DND-41 (cell line): ENCODE measurements around the gene SMAD1.

Experiments
- ATAC-seq: fragments of 200-7000 bp; cut with Tn5 transposase; 3 replicates; pipeline ENCODE4 v1.9.1; 2021; ENCODE audit warnings: low read depth; ENCODE audit not compliant: insufficient read depth
- DNase-seq: peaks from one replicate; pipeline ENCODE4 v3.0.0-alpha.2; 2020
- H2AFZ ChIP-seq: 2 replicates; pipeline ENCODE4 v1.6.0; 2012; ENCODE audit warnings: low read depth, low read length
- H3K27ac ChIP-seq: 2 replicates; pipeline ENCODE4 v1.5.1; 2012; ENCODE audit warnings: low read length, inconsistent platforms
- H3K27me3 ChIP-seq: fragments of 200-600 bp; sonication (generic); 2 replicates; pipeline ENCODE4 v1.6.0; 2012; ENCODE audit warnings: low read length, mild to moderate bottlenecking, inconsistent platforms; ENCODE audit not compliant: insufficient read depth, poor library complexity
- H3K36me3 ChIP-seq: 2 replicates; pipeline ENCODE4 v1.5.1; 2012; ENCODE audit warnings: low read length, inconsistent platforms; ENCODE audit not compliant: insufficient read depth
- H3K4me1 ChIP-seq: 2 replicates; pipeline ENCODE4 v1.5.1; 2012; ENCODE audit warnings: mild to moderate bottlenecking, low read length; ENCODE audit not compliant: insufficient read depth
- H3K4me2 ChIP-seq: 2 replicates; pipeline ENCODE4 v1.6.0; 2012; ENCODE audit warnings: mild to moderate bottlenecking, moderate library complexity, low read length, inconsistent platforms; ENCODE audit not compliant: insufficient read depth
- H3K4me3 ChIP-seq, 2 experiments: fragments of 200-600 bp in 1 of 2; shearing (Covaris generic) in 1 of 2; 2 replicates each; pipeline ENCODE4 v1.5.1; 2012 to 2016; ENCODE audit warnings: inconsistent platforms in 2 of 2, low read length in 2 of 2, mild to moderate bottlenecking in 2 of 2, low read depth in 1 of 2, moderate library complexity in 1 of 2
- H3K79me2 ChIP-seq: 2 replicates; pipeline ENCODE4 v1.6.0; 2012; ENCODE audit warnings: low read length, inconsistent platforms; ENCODE audit not compliant: insufficient read depth
- H3K9ac ChIP-seq: 2 replicates; pipeline ENCODE4 v1.6.0; 2012; ENCODE audit warnings: low read depth, mild to moderate bottlenecking, inconsistent platforms, low read length, moderate library complexity
- H3K9me3 ChIP-seq: 2 replicates; pipeline ENCODE4 v1.5.1; 2012; ENCODE audit warnings: low read length, moderate library complexity, mild to moderate bottlenecking, inconsistent platforms; ENCODE audit not compliant: insufficient read depth, severe bottlenecking
- H4K20me1 ChIP-seq: 2 replicates; pipeline ENCODE4 v1.6.0; 2012; ENCODE audit warnings: low read length; ENCODE audit not compliant: insufficient read depth
- EZH2 ChIP-seq: IDR thresholded peaks from 3 replicates; pipeline ENCODE4 v1.6.1; 2012; ENCODE audit warnings: borderline replicate concordance, low read depth, mild to moderate bottlenecking, moderate library complexity, low read length, inconsistent platforms; ENCODE audit not compliant: severe bottlenecking
- TF ChIP-seq, protein P1 (sequence below): IDR thresholded peaks from 2 replicates; pipeline ENCODE4 v1.5.1; 2012; ENCODE audit warnings: borderline replicate concordance, low read length, moderate library complexity, mild to moderate bottlenecking; ENCODE audit not compliant: poor library complexity, severe bottlenecking; ENCODE audit errors: extremely low read depth

Gene SMAD1

DNA sequence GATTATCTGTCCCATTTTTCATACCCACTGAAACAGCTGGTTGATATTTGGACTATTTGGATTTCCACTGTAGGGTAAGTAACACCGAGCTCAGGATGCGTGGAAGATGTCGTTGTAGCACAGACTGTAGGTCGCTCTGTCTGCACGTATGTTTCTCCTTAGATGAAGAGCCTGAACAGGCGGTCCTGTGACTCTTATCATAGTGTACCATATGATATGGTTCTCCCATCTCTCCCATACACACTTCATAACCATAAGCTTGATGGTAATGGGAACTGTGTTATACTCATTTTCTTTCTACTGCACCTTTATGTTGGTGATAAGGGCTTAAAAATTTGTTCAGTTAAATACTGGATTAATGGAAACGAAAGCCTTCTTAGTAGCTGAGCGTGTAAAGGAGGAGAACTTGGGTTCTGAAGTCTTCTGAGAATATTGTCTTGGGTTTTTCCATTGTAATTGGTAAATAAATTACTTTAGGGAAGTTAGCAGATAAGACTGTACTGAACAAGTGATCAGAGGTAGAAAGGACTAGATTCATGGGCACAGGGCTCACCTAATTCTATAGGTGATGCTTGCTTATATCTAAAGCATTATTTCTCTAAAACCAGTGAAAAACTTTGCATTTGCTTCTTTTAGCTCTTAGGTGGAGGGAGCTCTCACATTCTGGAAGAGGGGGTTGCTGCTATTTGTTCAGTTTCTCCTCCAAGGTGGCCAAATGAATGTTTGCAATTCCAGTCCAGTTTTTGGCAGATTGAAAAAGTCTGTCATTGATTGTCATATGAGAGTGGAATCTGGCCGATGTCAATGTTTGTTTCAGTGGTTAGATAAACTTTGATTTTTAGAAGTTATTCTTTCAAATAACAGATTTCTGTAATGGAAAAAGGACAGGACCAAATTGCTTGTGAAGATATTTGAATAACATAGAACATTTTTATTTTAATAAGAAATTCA is 15.8 kb downstream of the SMAD1 start:
- no peaks in the 10 kb centered on the region for H3K79me2 ChIP-seq
- TF ChIP-seq EZH2, result no peak
- TF ChIP-seq, protein P1, sequence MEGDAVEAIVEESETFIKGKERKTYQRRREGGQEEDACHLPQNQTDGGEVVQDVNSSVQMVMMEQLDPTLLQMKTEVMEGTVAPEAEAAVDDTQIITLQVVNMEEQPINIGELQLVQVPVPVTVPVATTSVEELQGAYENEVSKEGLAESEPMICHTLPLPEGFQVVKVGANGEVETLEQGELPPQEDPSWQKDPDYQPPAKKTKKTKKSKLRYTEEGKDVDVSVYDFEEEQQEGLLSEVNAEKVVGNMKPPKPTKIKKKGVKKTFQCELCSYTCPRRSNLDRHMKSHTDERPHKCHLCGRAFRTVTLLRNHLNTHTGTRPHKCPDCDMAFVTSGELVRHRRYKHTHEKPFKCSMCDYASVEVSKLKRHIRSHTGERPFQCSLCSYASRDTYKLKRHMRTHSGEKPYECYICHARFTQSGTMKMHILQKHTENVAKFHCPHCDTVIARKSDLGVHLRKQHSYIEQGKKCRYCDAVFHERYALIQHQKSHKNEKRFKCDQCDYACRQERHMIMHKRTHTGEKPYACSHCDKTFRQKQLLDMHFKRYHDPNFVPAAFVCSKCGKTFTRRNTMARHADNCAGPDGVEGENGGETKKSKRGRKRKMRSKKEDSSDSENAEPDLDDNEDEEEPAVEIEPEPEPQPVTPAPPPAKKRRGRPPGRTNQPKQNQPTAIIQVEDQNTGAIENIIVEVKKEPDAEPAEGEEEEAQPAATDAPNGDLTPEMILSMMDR, result no peak

DNA sequence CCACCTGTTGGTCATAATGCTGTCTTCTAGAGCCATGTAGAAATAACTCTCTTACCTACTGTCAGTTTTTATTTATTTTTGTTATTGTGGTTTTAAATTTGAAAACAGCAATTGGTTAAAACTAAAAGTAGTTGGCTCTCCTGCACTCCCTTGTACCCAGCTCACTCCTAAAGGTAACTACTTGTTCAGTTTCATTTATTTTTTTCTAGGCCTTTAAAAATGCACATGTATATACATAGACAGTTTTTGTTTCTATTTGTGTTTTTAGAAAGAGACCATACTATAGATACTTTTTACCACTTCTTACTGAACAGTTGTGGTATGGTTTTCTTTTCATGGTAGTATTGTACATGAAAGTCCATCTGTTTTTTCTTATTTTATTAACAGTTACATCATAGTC is 16.8 kb downstream of the SMAD1 start:
- Histone ChIP-seq H3K79me2 (no peaks in the 10 kb centered on the region), H2AFZ (no peak overlapping the region), H3K9me3 (no peaks in the 10 kb centered on the region), H3K27me3 (peaks cover 5% of the 10 kb centered on the region), H3K4me1 (no peaks in the 10 kb centered on the region), H4K20me1 (no peaks in the 10 kb centered on the region), H3K4me3 (no peak overlapping the region), H3K36me3 (no peaks in the 10 kb centered on the region), H3K9ac (no peak overlapping the region), H3K27ac (no peak overlapping the region), H3K4me2 (no peak overlapping the region)
- ATAC-seq (no peak), DNase-seq (no peak)
- TF ChIP-seq EZH2, result no peak
- TF ChIP-seq, protein P1, result no peak

More for the DNA sequence above, 15.8 kb downstream of the SMAD1 start:
- H3K4me1 ChIP-seq, result no peaks in the 10 kb centered on the region
- peaks cover 5% of the 10 kb centered on the region for H3K27me3 ChIP-seq
- H3K4me2 ChIP-seq, result no peak overlapping the region
- no peaks in the 10 kb centered on the region for H4K20me1 ChIP-seq
- no peak overlapping the region for H3K9ac ChIP-seq
- no peak for ATAC-seq
- no peaks in the 10 kb centered on the region for H3K9me3 ChIP-seq
- H2AFZ ChIP-seq, result no peak overlapping the region
- no peak overlapping the region for H3K27ac ChIP-seq
- no peaks in the 10 kb centered on the region for H3K36me3 ChIP-seq
- H3K4me3 ChIP-seq, result no peak overlapping the region
- no peak for DNase-seq

DNA sequence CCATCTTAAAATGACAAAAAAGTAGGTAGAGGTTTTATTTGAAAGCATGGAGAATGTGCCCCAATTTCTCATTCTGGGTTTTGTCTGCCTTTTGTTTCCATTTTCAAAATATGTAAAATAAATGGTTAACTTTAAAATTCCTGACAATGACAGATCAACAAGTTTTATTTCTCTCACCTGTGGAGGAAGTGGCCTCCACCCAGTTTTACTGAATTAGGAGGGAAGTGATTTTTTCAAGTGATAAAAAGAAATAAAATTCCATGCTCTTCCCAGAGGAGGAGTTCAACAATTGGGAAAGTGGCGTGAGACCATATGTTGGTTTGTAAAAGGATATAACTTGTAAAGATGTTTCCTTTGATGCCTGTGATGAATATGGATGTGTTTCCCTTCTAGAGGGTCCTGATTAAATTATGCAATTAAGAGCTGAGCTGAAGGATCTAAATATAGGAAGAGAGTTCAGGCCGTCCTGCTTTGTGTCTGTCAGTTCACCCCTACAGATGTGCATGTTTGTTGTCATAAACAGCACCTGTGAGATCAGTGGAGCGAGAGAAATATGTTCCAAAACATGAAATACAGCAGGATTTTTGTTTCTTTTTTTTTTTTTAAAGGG is 19.5 kb downstream of the SMAD1 start:
- H3K4me3 ChIP-seq, result no peak overlapping the region
- H3K9ac ChIP-seq, result no peak overlapping the region
- H3K9me3 ChIP-seq, result no peaks in the 10 kb centered on the region
- no peak overlapping the region for H3K4me2 ChIP-seq
- ATAC-seq (no peak), DNase-seq (no peak)
- peaks cover 5% of the 10 kb centered on the region for H3K27me3 ChIP-seq
- H3K36me3 ChIP-seq, result no peaks in the 10 kb centered on the region
- TF ChIP-seq, protein P1, result no peak
- TF ChIP-seq EZH2, result no peak
- no peaks in the 10 kb centered on the region for H3K79me2 ChIP-seq
- no peaks in the 10 kb centered on the region for H4K20me1 ChIP-seq
- no peaks in the 10 kb centered on the region for H3K4me1 ChIP-seq
- H2AFZ ChIP-seq, result no peak overlapping the region
- H3K27ac ChIP-seq, result no peak overlapping the region
